PC-9 (cell line): ENCODE data around the gene GFPT1.

ENCODE experiments used
- CTCF ChIP-seq: fragments of 200-600 bp; sonication (generic); conservative IDR thresholded peaks from 2 replicates; pipeline ENCODE4 v1.6.1; 2017; ENCODE audit warnings: mixed run types, antibody characterized with exemption, mild to moderate bottlenecking, moderate library complexity
- EZH2 ChIP-seq: fragments of 200-600 bp; sonication (generic); IDR thresholded peaks from 2 replicates; pipeline ENCODE4 v1.8.0; 2017; ENCODE audit warnings: antibody characterized with exemption, low read depth

DNA sequence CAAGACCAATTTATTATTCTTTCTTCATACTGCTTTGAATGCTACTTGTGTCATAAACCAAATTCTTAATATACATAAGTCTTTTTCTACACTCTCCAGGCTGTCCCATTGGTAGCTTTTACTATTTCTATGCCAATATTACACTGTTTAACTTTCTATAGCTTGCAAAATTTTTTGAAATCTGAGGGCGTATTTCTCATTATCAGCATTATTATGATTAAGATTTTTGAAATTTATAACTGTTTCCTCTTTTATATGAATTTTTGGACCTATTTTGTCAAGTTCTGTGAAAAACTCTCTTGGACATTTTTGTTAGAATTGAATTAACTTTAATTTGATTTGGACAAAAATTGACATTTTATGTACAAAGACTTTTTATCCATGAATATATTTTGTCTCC is 98.6 kb downstream of the GFPT1 start:
- TF ChIP-seq EZH2: no peak
- TF ChIP-seq CTCF: no peak
